ENCODE results near the gene COX5A. TPM values are rescaled to one million over a fixed set of nuclear protein-coding genes. Genes with fewer than 3 reads are reported as not detected.

Gene COX5A
- total and polyA plus RNA-seq, 2 of the 13 experiments (the other 11 are each of a cell fraction or from before 2014, with no cell fraction given) = 158 to 218 TPM

DNA sequence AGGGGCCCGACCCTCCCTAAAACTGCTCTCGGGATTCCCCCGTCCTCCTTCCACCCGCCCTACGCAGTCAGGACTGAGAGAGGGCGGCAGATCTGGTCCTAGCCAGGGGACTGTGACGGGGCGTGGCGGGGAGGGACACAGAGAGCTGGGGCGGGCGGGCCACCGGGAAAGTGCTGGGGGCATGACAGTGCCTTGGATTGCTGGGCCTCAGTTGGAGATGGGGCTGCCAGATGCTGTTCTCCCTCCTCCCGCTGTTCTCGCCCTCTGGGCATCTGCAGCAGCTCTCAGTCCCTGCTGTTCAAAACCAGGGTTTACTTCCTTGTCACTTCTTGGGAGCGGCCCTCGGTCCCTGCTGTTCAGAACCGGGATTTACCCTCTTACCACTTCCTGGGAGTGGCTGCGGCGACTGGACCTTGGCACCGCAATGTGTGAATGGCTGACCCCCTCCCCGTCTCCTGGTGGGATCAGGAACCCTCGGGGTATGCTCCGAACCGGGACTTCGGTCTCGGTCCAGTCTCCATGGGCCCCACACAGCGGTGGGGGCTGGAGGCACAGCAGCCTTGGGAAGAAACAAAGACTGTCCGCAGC is 20.5 kb upstream of the COX5A start (continued):
- TF ChIP-seq, protein P1, sequence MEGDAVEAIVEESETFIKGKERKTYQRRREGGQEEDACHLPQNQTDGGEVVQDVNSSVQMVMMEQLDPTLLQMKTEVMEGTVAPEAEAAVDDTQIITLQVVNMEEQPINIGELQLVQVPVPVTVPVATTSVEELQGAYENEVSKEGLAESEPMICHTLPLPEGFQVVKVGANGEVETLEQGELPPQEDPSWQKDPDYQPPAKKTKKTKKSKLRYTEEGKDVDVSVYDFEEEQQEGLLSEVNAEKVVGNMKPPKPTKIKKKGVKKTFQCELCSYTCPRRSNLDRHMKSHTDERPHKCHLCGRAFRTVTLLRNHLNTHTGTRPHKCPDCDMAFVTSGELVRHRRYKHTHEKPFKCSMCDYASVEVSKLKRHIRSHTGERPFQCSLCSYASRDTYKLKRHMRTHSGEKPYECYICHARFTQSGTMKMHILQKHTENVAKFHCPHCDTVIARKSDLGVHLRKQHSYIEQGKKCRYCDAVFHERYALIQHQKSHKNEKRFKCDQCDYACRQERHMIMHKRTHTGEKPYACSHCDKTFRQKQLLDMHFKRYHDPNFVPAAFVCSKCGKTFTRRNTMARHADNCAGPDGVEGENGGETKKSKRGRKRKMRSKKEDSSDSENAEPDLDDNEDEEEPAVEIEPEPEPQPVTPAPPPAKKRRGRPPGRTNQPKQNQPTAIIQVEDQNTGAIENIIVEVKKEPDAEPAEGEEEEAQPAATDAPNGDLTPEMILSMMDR (CRISPR knock-in tag; IDR thresholded peaks at IDR 0.05) = 0 out of 2 replicates have a peak, but pooled peaks have one; percentile 14
- TF ChIP-seq SMC3 (IDR thresholded peaks at IDR 0.05; ENCODE audit: low read length) (no peak), FOXP1 (IDR thresholded peaks at IDR 0.05) (no peak), FOXP1 (CRISPR knock-in tag; IDR thresholded peaks at IDR 0.05) (no peak), ZNF317 (CRISPR knock-in tag; IDR thresholded peaks at IDR 0.05) (no peak), ZSCAN25 (CRISPR knock-in tag; IDR thresholded peaks at IDR 0.05) (0 out of 2 replicates have a peak, but pooled peaks have one; percentile 55), KDM3A (CRISPR knock-in tag; IDR thresholded peaks at IDR 0.05; ENCODE audit: low read depth) (no peak), TEAD3 (CRISPR knock-in tag; optimal IDR thresholded peaks at IDR 0.05; ENCODE audit: borderline replicate concordance) (no peak), ZSCAN22 (CRISPR knock-in tag; IDR thresholded peaks at IDR 0.05) (no peak), KLF13 (CRISPR knock-in tag; IDR thresholded peaks at IDR 0.05) (no peak), U2AF2 (IDR thresholded peaks at IDR 0.05; ENCODE audit: low read depth, low read length) (no peak), ZNF570 (CRISPR knock-in tag; IDR thresholded peaks at IDR 0.05; ENCODE audit: borderline replicate concordance) (no peak), ZNF180 (CRISPR knock-in tag; IDR thresholded peaks at IDR 0.05; ENCODE audit: borderline replicate concordance, low read depth) (no peak), ZNF33A (CRISPR knock-in tag; IDR thresholded peaks at IDR 0.05; ENCODE audit: borderline replicate concordance) (no peak), ZSCAN30 (CRISPR knock-in tag; IDR thresholded peaks at IDR 0.05) (no peak), FOXK2 (IDR thresholded peaks at IDR 0.05) (no peak), TEAD2 (CRISPR knock-in tag; IDR thresholded peaks at IDR 0.05) (no peak), ZKSCAN1 (IDR thresholded peaks at IDR 0.05; ENCODE audit: low read length) (no peak), CENPX (CRISPR knock-in tag; IDR thresholded peaks at IDR 0.05) (no peak), MBD4 (IDR thresholded peaks at IDR 0.05; ENCODE audit: borderline replicate concordance, low read length) (no peak), ZMAT3 (CRISPR knock-in tag; conservative IDR thresholded peaks at IDR 0.05) (no peak), ZFP36 (IDR thresholded peaks at IDR 0.05; ENCODE audit: borderline replicate concordance, low read depth, low read length, partially characterized antibody) (no peak), ZNF775 (CRISPR knock-in tag; IDR thresholded peaks at IDR 0.05; ENCODE audit: borderline replicate concordance) (no peak), NRL (CRISPR knock-in tag; IDR thresholded peaks at IDR 0.05; ENCODE audit: borderline replicate concordance) (no peak)
- TF ChIP-seq, protein P2, sequence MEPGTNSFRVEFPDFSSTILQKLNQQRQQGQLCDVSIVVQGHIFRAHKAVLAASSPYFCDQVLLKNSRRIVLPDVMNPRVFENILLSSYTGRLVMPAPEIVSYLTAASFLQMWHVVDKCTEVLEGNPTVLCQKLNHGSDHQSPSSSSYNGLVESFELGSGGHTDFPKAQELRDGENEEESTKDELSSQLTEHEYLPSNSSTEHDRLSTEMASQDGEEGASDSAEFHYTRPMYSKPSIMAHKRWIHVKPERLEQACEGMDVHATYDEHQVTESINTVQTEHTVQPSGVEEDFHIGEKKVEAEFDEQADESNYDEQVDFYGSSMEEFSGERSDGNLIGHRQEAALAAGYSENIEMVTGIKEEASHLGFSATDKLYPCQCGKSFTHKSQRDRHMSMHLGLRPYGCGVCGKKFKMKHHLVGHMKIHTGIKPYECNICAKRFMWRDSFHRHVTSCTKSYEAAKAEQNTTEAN (CRISPR knock-in tag; conservative IDR thresholded peaks at IDR 0.05) = no peak
- TF ChIP-seq, protein P3, sequence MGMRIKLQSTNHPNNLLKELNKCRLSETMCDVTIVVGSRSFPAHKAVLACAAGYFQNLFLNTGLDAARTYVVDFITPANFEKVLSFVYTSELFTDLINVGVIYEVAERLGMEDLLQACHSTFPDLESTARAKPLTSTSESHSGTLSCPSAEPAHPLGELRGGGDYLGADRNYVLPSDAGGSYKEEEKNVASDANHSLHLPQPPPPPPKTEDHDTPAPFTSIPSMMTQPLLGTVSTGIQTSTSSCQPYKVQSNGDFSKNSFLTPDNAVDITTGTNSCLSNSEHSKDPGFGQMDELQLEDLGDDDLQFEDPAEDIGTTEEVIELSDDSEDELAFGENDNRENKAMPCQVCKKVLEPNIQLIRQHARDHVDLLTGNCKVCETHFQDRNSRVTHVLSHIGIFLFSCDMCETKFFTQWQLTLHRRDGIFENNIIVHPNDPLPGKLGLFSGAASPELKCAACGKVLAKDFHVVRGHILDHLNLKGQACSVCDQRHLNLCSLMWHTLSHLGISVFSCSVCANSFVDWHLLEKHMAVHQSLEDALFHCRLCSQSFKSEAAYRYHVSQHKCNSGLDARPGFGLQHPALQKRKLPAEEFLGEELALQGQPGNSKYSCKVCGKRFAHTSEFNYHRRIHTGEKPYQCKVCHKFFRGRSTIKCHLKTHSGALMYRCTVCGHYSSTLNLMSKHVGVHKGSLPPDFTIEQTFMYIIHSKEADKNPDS (CRISPR knock-in tag; IDR thresholded peaks at IDR 0.05) = no peak
- TF ChIP-seq, protein P4, sequence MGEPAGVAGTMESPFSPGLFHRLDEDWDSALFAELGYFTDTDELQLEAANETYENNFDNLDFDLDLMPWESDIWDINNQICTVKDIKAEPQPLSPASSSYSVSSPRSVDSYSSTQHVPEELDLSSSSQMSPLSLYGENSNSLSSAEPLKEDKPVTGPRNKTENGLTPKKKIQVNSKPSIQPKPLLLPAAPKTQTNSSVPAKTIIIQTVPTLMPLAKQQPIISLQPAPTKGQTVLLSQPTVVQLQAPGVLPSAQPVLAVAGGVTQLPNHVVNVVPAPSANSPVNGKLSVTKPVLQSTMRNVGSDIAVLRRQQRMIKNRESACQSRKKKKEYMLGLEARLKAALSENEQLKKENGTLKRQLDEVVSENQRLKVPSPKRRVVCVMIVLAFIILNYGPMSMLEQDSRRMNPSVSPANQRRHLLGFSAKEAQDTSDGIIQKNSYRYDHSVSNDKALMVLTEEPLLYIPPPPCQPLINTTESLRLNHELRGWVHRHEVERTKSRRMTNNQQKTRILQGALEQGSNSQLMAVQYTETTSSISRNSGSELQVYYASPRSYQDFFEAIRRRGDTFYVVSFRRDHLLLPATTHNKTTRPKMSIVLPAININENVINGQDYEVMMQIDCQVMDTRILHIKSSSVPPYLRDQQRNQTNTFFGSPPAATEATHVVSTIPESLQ (CRISPR knock-in tag; conservative IDR thresholded peaks at IDR 0.05) = no peak

All from HepG2 (cell line).